Measurements from ENCODE around the gene SOX21.

GRCh38 chr13:94731028-94731427 lies 18.7 kb upstream of the SOX21 start:
- TF ChIP-seq POLR2A (IDR thresholded peaks at IDR 0.05) (no peak), POLR2AphosphoS5 (IDR thresholded peaks at IDR 0.05) (no peak), EP300 (IDR thresholded peaks at IDR 0.05; ENCODE audit: low read depth) (no peak)
- TF ChIP-seq, protein P1, sequence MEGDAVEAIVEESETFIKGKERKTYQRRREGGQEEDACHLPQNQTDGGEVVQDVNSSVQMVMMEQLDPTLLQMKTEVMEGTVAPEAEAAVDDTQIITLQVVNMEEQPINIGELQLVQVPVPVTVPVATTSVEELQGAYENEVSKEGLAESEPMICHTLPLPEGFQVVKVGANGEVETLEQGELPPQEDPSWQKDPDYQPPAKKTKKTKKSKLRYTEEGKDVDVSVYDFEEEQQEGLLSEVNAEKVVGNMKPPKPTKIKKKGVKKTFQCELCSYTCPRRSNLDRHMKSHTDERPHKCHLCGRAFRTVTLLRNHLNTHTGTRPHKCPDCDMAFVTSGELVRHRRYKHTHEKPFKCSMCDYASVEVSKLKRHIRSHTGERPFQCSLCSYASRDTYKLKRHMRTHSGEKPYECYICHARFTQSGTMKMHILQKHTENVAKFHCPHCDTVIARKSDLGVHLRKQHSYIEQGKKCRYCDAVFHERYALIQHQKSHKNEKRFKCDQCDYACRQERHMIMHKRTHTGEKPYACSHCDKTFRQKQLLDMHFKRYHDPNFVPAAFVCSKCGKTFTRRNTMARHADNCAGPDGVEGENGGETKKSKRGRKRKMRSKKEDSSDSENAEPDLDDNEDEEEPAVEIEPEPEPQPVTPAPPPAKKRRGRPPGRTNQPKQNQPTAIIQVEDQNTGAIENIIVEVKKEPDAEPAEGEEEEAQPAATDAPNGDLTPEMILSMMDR (IDR thresholded peaks at IDR 0.05), result no peak
